CD14-positive monocyte (primary cell): ENCODE results near the gene TMCC1. TPM values are rescaled to one million over a fixed set of nuclear protein-coding genes. Genes with fewer than 3 reads are reported as not detected.

Experiments used
- DNase-seq, 3 donors: peaks; one replicate each; pipeline ENCODE4 v3.0.0-alpha.2; 2011 to 2022
- H2AFZ ChIP-seq: 2 replicates; pipeline ENCODE4 v1.6.0; 2012; ENCODE audit warnings: mild to moderate bottlenecking, low read depth, low read length, inconsistent platforms; ENCODE audit not compliant: insufficient read depth, poor library complexity, severe bottlenecking
- H3K27ac ChIP-seq, 2 donors: 1 replicate in 1 of 2; 2 replicates in 1 of 2; pipeline ENCODE4 v1.5.1; 2012 to 2013; ENCODE audit warnings: low read length in 2 of 2, control low read depth in 1 of 2, inconsistent platforms in 1 of 2, low read depth in 1 of 2, mild to moderate bottlenecking in 1 of 2
- H3K27me3 ChIP-seq, 2 donors: one replicate each; pipeline versions ENCODE4 v1.6.0 to v1.6.1; 2011 to 2013; ENCODE audit warnings: low read length in 2 of 2; ENCODE audit not compliant: control insufficient read depth in 2 of 2, insufficient read depth in 2 of 2
- H3K36me3 ChIP-seq, 2 donors: replicated peaks in 1 of 2; 1 replicate in 1 of 2; 2 replicates in 1 of 2; pipeline versions ENCODE4 v1.5.1 to v1.6.1; 2012 to 2013; ENCODE audit warnings: low read length in 2 of 2, control low read depth in 1 of 2, inconsistent platforms in 1 of 2, mild to moderate bottlenecking in 1 of 2; ENCODE audit not compliant: insufficient read depth in 2 of 2, control insufficient read depth in 1 of 2
- H3K4me1 ChIP-seq, 2 donors: 1 replicate in 1 of 2; 2 replicates in 1 of 2; pipeline versions ENCODE4 v1.5.1 to v1.6.1; 2012 to 2013; ENCODE audit warnings: low read length in 2 of 2, control low read depth in 1 of 2, inconsistent platforms in 1 of 2, mild to moderate bottlenecking in 1 of 2, moderate library complexity in 1 of 2; ENCODE audit not compliant: insufficient read depth in 2 of 2, control insufficient read depth in 1 of 2
- H3K4me2 ChIP-seq: replicated peaks from 2 replicates; pipeline ENCODE3; 2012; ENCODE audit warnings: low read length, moderate library complexity, mild to moderate bottlenecking; ENCODE audit not compliant: poor library complexity, severe bottlenecking; ENCODE audit errors: extremely low read depth
- H3K4me3 ChIP-seq, 3 experiments: fragments of 200-600 bp in 1 of 3; sonication (generic) in 1 of 3; replicated peaks in 1 of 3; 1 replicate in 2 of 3; 2 replicates in 1 of 3; pipeline ENCODE4 v1.5.1; 2011 to 2013; ENCODE audit warnings: low read length in 3 of 3, mild to moderate bottlenecking in 3 of 3, control low read depth in 2 of 3, low read depth in 2 of 3, inconsistent platforms in 1 of 3, moderate library complexity in 1 of 3
- H3K79me2 ChIP-seq: 2 replicates; pipeline ENCODE4 v1.6.0; 2012; ENCODE audit warnings: mild to moderate bottlenecking, control low read depth, inconsistent platforms, low read length, moderate library complexity; ENCODE audit not compliant: insufficient read depth
- H3K9ac ChIP-seq: 2 replicates; pipeline ENCODE4 v1.6.0; 2017; ENCODE audit warnings: low read length, mild to moderate bottlenecking; ENCODE audit not compliant: insufficient read depth, poor library complexity, severe bottlenecking
- H3K9me3 ChIP-seq, 2 donors: replicated peaks in 1 of 2; 1 replicate in 1 of 2; 2 replicates in 1 of 2; pipeline versions ENCODE4 v1.5.1 to v1.6.1; 2012 to 2013; ENCODE audit warnings: low read length in 2 of 2, control low read depth in 1 of 2; ENCODE audit not compliant: control insufficient read depth in 1 of 2, insufficient read depth in 1 of 2
- H4K20me1 ChIP-seq: 2 replicates; pipeline ENCODE4 v1.6.0; 2012; ENCODE audit warnings: mild to moderate bottlenecking, low read length, control low read depth, moderate library complexity; ENCODE audit not compliant: insufficient read depth
- H3K27ac Mint-ChIP-seq, 7 donors: one replicate each; pipeline ENCODE4 v1.8.0; 2020; ENCODE audit warnings: mild to moderate bottlenecking in 7 of 7, mixed read lengths in 7 of 7, moderate library complexity in 6 of 7, inconsistent platforms in 2 of 7
- H3K27me3 Mint-ChIP-seq, 3 donors: one replicate each; pipeline ENCODE4 v1.8.0; 2021 to 2022; ENCODE audit warnings: low read depth in 3 of 3, mild to moderate bottlenecking in 3 of 3, mixed read lengths in 3 of 3, moderate library complexity in 3 of 3, inconsistent platforms in 1 of 3
- H3K36me3 Mint-ChIP-seq, 2 donors: one replicate each; pipeline ENCODE4 v1.8.0; 2020; ENCODE audit warnings: mixed read lengths in 2 of 2, inconsistent platforms in 1 of 2, mild to moderate bottlenecking in 1 of 2
- H3K4me1 Mint-ChIP-seq: one replicate; pipeline ENCODE4 v1.8.0; 2020; ENCODE audit warnings: mild to moderate bottlenecking, mixed read lengths
- H3K4me3 Mint-ChIP-seq, 2 donors: one replicate each; pipeline ENCODE4 v1.8.0; 2020; ENCODE audit warnings: mild to moderate bottlenecking in 2 of 2, mixed read lengths in 2 of 2, moderate library complexity in 1 of 2
- H3K9me3 Mint-ChIP-seq, 7 donors: one replicate each; pipeline ENCODE4 v1.8.0; 2020 to 2022; ENCODE audit warnings: mixed read lengths in 7 of 7, mild to moderate bottlenecking in 6 of 7, moderate library complexity in 6 of 7, inconsistent platforms in 2 of 7
- CTCF ChIP-seq: fragments of 200-600 bp; IDR thresholded peaks from one replicate; pipeline ENCODE4 v1.8.0; 2022; ENCODE audit warnings: antibody characterized with exemption, mild to moderate bottlenecking
- WGBS: methylation state at CpG from one replicate; pipeline ENCODE4 v1.1.5; 2013; ENCODE audit warnings: missing lambda C conversion rate; ENCODE audit not compliant: insufficient coverage; 5-methylcytosine and 5-hydroxymethylcytosine counted together
- intact Hi-C, 2 donors: fragments of 100-400 bp; cut with micrococcal nuclease; formaldehyde crosslinking; loops; one replicate each; pipeline versions ENCODE4 v1.15.0 to v1.15.1; 2023
- polyA minus RNA-seq: library from RNA; depleted of rRNA, polyadenylated mRNA; stranded (reverse); fragments of >200 nt; gene quantifications from 2 replicates; pipeline ENCODE4 v1.2.3, GENCODE V29; 2012
- polyA plus RNA-seq, 3 donors: library from polyadenylated mRNA; depleted of rRNA in 1 of 3; unstranded in 2 of 3; stranded (reverse) in 1 of 3; fragments of 300-500 nt in 2 of 3; fragments of >200 nt in 1 of 3; fragmentation: Illumina TruSeq in 2 of 3; gene quantifications; 1 replicate in 2 of 3; 2 replicates in 1 of 3; pipeline ENCODE4 v1.2.3, GENCODE V29; 2012 to 2021
- total RNA-seq, 12 experiments: library from RNA in 1 of 12; stranded (reverse) in 1 of 12; fragments of 120-200 nt in 1 of 12; gene quantifications; one replicate each; pipeline ENCODE4 v1.2.4 and lab custom pipeline; 2013 to 2026; ENCODE audit warnings: mixed read lengths in 6 of 12, inconsistent platforms in 1 of 12

Gene TMCC1
- total RNA-seq (2013), result 19.1 TPM
- 10 to 100 TPM in 1 of 3 donors, 1 to 10 TPM in 2; 5.0 to 10.2 (median 5.0) TPM for polyA plus RNA-seq
- polyA minus RNA-seq, result 10.0 and 14.6 TPM in 2 replicates
- total RNA-seq (lab: John Stamatoyannopoulos, UW), result 10.4 to 25.0 (median 22.2) reads per million in 11 experiments

GRCh38 chr3:129893581-129894070, at the start of gene TMCC1:
Gene TMCC1 (minus strand): TSS chr3:129893711.
- Mint-ChIP-seq H3K27me3 (no peaks in the 10 kb centered on the region), H3K4me1 (peaks cover 40% of the 10 kb centered on the region), H3K9me3 (peaks cover 0 to 5% (median 2%) of the 10 kb centered on the region in 7 donors), H3K27ac (peak within 1 kb of the TSS; percentile 83 to 95 (median 92)), H3K36me3 (peaks cover 6 to 8% of the 10 kb centered on the region in 2 donors), H3K4me3 (peak within 1 kb of the TSS; percentile 91 to 93)
- intact Hi-C loops, result loop anchor here (5.0 kb wide), 3 partner anchors 36 to 219 kb away; no protein-coding TSS in a partner anchor
- peak within 1 kb of the TSS; percentile 93 for H3K9ac ChIP-seq
- H3K4me3 ChIP-seq, result peak within 1 kb of the TSS; percentile 75 to 94 (median 80)
- H3K4me2 ChIP-seq, result peak within 1 kb of the TSS; percentile 89
- under 1% methylated on average over 47 of the region's 60 CpGs for WGBS
- H3K4me1 ChIP-seq, result peaks cover 39 to 43% of the 10 kb centered on the region in 2 donors
- H2AFZ ChIP-seq, result peak within 1 kb of the TSS; percentile 95
- H3K36me3 ChIP-seq, result peaks cover 0 to 6% of the 10 kb centered on the region in 2 donors
- peaks cover 0 to 6% of the 10 kb centered on the region in 2 donors for H3K9me3 ChIP-seq
- H4K20me1 ChIP-seq, result peaks cover 13% of the 10 kb centered on the region
- no peak for TF ChIP-seq CTCF
- H3K79me2 ChIP-seq, result peaks cover 53% of the 10 kb centered on the region
- H3K27me3 ChIP-seq, result no peaks in the 10 kb centered on the region
- peak; percentile 73 to 84 (median 76) for DNase-seq
- peak within 1 kb of the TSS; percentile 75 to 93 for H3K27ac ChIP-seq

GRCh38 chr3:129943020-129943419, 49.5 kb upstream of the TMCC1 start:
- Mint-ChIP-seq H3K27me3 (peaks cover 3% of the 10 kb centered on the region in 3 donors), H3K4me1 (peaks cover 15% of the 10 kb centered on the region), H3K9me3 (peaks cover 3 to 12% (median 7%) of the 10 kb centered on the region in 7 donors), H3K27ac (no peak overlapping the region), H3K36me3 (no peaks in the 10 kb centered on the region), H3K4me3 (no peak overlapping the region)
- Histone ChIP-seq H2AFZ (no peak overlapping the region), H3K9me3 (peaks cover 4 to 5% of the 10 kb centered on the region in 2 donors), H3K27ac (no peak overlapping the region), H3K36me3 (no peaks in the 10 kb centered on the region), H4K20me1 (no peaks in the 10 kb centered on the region), H3K79me2 (no peaks in the 10 kb centered on the region), H3K27me3 (no peaks in the 10 kb centered on the region), H3K9ac (no peak overlapping the region), H3K4me2 (no peak overlapping the region), H3K4me1 (peaks cover 9 to 10% of the 10 kb centered on the region in 2 donors), H3K4me3 (no peak overlapping the region)
- WGBS, result 74% methylated on average over 3 of the region's 3 CpGs
- TF ChIP-seq CTCF, result no peak
- DNase-seq, result no peak
- intact Hi-C loops, result loop anchor here in 1 of 2 donors (2.0 kb wide), 1 partner anchor 60 kb away; no protein-coding TSS in a partner anchor
